SU-DHL-6 (cell line): ENCODE data around the gene SFT2D2.

Source experiments
- H2AFZ ChIP-seq: fragments of 200-600 bp; sonication (generic); 2 replicates; pipeline ENCODE4 v1.6.1; 2014; ENCODE audit warnings: low read depth, mild to moderate bottlenecking, moderate library complexity, mixed read lengths, antibody characterized with exemption, low read length; ENCODE audit not compliant: severe bottlenecking
- H3F3A ChIP-seq: fragments of 200-600 bp; shearing (Covaris generic); 2 replicates; pipeline ENCODE4 v1.6.0; 2016; ENCODE audit warnings: antibody characterized with exemption, mild to moderate bottlenecking; ENCODE audit not compliant: insufficient read depth
- H3K27ac ChIP-seq: fragments of 200-600 bp; sonication (generic); 2 replicates; pipeline ENCODE4 v1.5.1; 2016; ENCODE audit warnings: low read depth, mild to moderate bottlenecking, low read length, moderate library complexity, mixed read lengths
- H3K27me3 ChIP-seq: fragments of 200-600 bp; sonication (generic), shearing (Covaris generic); 2 replicates; pipeline ENCODE4 v1.6.0; 2014; ENCODE audit warnings: mild to moderate bottlenecking, low read length
- H3K36me3 ChIP-seq: fragments of 200-600 bp; sonication (generic); 2 replicates; pipeline ENCODE4 v1.6.1; 2014; ENCODE audit warnings: mild to moderate bottlenecking, low read length, mixed read lengths
- H3K4me2 ChIP-seq: fragments of 300-600, 200-600 bp; shearing (Covaris generic), sonication (generic); 2 replicates; pipeline ENCODE4 v1.6.0; 2014; ENCODE audit warnings: low read length, low read depth, mild to moderate bottlenecking; ENCODE audit not compliant: poor library complexity, severe bottlenecking
- H3K4me3 ChIP-seq: fragments of 200-600 bp; sonication (generic); 2 replicates; pipeline ENCODE4 v1.5.1; 2014; ENCODE audit warnings: antibody characterized with exemption, low read length, mild to moderate bottlenecking, mixed read lengths; ENCODE audit not compliant: insufficient read depth, poor library complexity, severe bottlenecking
- H3K79me2 ChIP-seq: fragments of 200-600 bp; sonication (generic); 2 replicates; pipeline ENCODE4 v1.6.1; 2014; ENCODE audit warnings: mild to moderate bottlenecking, low read length, moderate library complexity; ENCODE audit not compliant: insufficient read depth
- H3K9ac ChIP-seq: fragments of 200-600 bp; sonication (generic); 2 replicates; pipeline ENCODE4 v1.7.0; 2014; ENCODE audit warnings: mild to moderate bottlenecking, low read length
- H3K9me2 ChIP-seq: fragments of 200-600 bp; sonication (generic); replicated peaks from 2 replicates; pipeline ENCODE4 v1.6.1; 2014; ENCODE audit warnings: low read length; ENCODE audit not compliant: insufficient read depth
- H3K9me3 ChIP-seq: fragments of 200-600 bp; sonication (generic); 2 replicates; pipeline ENCODE4 v1.6.1; 2014; ENCODE audit warnings: low read length, mixed read lengths; ENCODE audit not compliant: insufficient read depth
- H4K20me1 ChIP-seq: fragments of 200-600 bp; sonication (generic); 2 replicates; pipeline ENCODE4 v1.6.1; 2014; ENCODE audit warnings: low read depth, mild to moderate bottlenecking, antibody characterized with exemption, low read length, moderate library complexity, mixed read lengths
- EZH2phosphoT487 ChIP-seq: fragments of 200-600 bp; sonication (generic), shearing (Covaris generic); conservative IDR thresholded peaks from 2 replicates; pipeline ENCODE4 v1.6.1; 2018; ENCODE audit warnings: mild to moderate bottlenecking, antibody characterized with exemption, low read length, moderate library complexity, mixed read lengths
- TF ChIP-seq, protein P1 (sequence below): fragments of 200-600 bp; sonication (generic); IDR thresholded peaks from one replicate; pipeline ENCODE4 v1.5.1; 2017; ENCODE audit warnings: antibody characterized with exemption, mild to moderate bottlenecking, low read length, moderate library complexity; ENCODE audit not compliant: insufficient read depth, poor library complexity, severe bottlenecking

SFT2D2 gene

DNA sequence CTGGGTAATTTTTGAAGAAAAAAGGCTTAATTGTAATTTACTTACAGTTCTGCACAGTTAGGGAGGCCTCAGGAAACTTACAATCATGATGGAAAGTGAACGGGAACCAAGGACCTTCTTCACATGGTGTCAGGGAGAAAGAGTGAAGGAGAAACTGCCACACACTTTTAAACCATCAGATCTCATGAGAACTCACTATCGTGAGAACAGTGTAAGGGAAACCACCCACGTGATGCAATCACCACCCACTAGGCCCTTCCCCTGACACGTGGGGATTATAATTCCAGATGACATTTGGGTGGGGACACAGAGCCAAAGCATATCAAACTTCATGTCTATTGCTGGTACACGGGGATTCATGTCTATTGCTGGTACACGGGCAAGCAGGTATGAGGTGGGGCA, 5.3 kb upstream of the SFT2D2 start:
- no peaks in the 10 kb centered on the region for H3F3A ChIP-seq
- no peak for TF ChIP-seq EZH2phosphoT487
- TF ChIP-seq, protein P1, sequence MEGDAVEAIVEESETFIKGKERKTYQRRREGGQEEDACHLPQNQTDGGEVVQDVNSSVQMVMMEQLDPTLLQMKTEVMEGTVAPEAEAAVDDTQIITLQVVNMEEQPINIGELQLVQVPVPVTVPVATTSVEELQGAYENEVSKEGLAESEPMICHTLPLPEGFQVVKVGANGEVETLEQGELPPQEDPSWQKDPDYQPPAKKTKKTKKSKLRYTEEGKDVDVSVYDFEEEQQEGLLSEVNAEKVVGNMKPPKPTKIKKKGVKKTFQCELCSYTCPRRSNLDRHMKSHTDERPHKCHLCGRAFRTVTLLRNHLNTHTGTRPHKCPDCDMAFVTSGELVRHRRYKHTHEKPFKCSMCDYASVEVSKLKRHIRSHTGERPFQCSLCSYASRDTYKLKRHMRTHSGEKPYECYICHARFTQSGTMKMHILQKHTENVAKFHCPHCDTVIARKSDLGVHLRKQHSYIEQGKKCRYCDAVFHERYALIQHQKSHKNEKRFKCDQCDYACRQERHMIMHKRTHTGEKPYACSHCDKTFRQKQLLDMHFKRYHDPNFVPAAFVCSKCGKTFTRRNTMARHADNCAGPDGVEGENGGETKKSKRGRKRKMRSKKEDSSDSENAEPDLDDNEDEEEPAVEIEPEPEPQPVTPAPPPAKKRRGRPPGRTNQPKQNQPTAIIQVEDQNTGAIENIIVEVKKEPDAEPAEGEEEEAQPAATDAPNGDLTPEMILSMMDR: no peak
- H3K4me3 ChIP-seq: no peak overlapping the region
- H3K9me2 ChIP-seq: no peaks in the 10 kb centered on the region
- H2AFZ ChIP-seq: no peak overlapping the region
- H3K79me2 ChIP-seq: no peaks in the 10 kb centered on the region
- no peak overlapping the region for H3K4me2 ChIP-seq
- H3K36me3 ChIP-seq: no peaks in the 10 kb centered on the region
- H3K27me3 ChIP-seq: no peaks in the 10 kb centered on the region
- H3K9ac ChIP-seq: no peak overlapping the region
- H3K9me3 ChIP-seq: no peaks in the 10 kb centered on the region
- no peaks in the 10 kb centered on the region for H4K20me1 ChIP-seq
- no peak overlapping the region for H3K27ac ChIP-seq

DNA sequence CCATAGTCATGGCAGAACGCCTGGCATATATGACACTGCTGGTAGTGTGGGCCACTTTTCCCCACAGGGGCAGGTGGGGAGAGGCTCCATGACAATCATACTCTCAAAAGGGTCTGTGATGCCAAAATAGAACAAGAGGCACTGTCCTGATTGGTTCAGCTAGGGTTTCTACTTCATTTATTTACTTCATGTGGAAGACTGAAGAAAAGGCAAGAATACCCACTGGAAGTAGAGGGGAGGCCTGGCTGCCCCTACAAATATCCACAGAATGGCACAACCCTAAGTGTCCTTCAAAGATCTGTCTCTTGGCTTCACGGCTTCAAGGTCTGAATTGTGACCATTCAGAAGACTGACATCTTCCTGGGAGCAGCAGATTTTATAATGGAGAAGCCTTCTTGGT, 4.5 kb upstream of the SFT2D2 start:
- no peaks in the 10 kb centered on the region for H3K36me3 ChIP-seq
- TF ChIP-seq EZH2phosphoT487: no peak
- TF ChIP-seq, protein P1: no peak

DNA sequence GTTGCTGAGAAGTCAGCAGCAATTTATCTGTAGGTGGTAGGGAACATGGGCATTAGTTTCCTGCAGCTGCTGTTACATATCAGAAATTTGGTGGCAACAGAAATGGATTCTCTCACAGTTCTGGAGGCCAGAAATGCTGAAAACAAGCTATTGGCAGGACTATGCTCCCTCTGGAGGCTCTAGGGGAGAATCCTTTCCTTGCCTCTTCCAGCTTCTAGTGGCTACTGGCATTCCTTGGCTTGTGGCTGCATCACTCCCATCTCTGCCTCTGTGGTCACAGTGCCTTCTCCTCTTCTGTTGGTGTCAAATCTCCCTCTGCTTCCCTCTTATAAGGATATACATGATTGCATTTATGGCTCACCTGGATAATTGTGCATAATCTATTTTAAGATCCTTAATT, 2.5 kb upstream of the SFT2D2 start:
- no peak overlapping the region for H2AFZ ChIP-seq
- H3K36me3 ChIP-seq: no peaks in the 10 kb centered on the region
- TF ChIP-seq EZH2phosphoT487: no peak
- TF ChIP-seq, protein P1: no peak
- H3K9me3 ChIP-seq: no peaks in the 10 kb centered on the region
- no peak overlapping the region for H3K27ac ChIP-seq
- no peaks in the 10 kb centered on the region for H3F3A ChIP-seq
- no peaks in the 10 kb centered on the region for H3K9me2 ChIP-seq
- H3K79me2 ChIP-seq: peaks cover 24% of the 10 kb centered on the region
- no peaks in the 10 kb centered on the region for H4K20me1 ChIP-seq
- H3K27me3 ChIP-seq: no peaks in the 10 kb centered on the region
- no peak overlapping the region for H3K4me3 ChIP-seq
- H3K4me2 ChIP-seq: no peak overlapping the region
- no peak overlapping the region for H3K9ac ChIP-seq

More for the DNA sequence above, 4.5 kb upstream of the SFT2D2 start:
- Histone ChIP-seq H4K20me1 (no peaks in the 10 kb centered on the region), H3K79me2 (peaks cover 4% of the 10 kb centered on the region), H2AFZ (no peak overlapping the region), H3K9me3 (no peaks in the 10 kb centered on the region), H3K4me3 (no peak overlapping the region), H3F3A (no peaks in the 10 kb centered on the region), H3K27ac (no peak overlapping the region), H3K27me3 (no peaks in the 10 kb centered on the region), H3K4me2 (no peak overlapping the region), H3K9me2 (no peaks in the 10 kb centered on the region), H3K9ac (no peak overlapping the region)
